ENCODE measurements around the gene TRIM44.
A peak's percentile ranks its signal among the peaks of the same experiment; 100 is the strongest.
"Not testable (repeated sequence)": the region's sequence is repeated elsewhere in the genome, so short reads cannot be mapped to it uniquely, and the experiment has no call there.

The TRIM44 gene

GRCh38 chr11:35771722-35772121 is 109.1 kb downstream of the TRIM44 start:
- TF ChIP-seq, protein P1, sequence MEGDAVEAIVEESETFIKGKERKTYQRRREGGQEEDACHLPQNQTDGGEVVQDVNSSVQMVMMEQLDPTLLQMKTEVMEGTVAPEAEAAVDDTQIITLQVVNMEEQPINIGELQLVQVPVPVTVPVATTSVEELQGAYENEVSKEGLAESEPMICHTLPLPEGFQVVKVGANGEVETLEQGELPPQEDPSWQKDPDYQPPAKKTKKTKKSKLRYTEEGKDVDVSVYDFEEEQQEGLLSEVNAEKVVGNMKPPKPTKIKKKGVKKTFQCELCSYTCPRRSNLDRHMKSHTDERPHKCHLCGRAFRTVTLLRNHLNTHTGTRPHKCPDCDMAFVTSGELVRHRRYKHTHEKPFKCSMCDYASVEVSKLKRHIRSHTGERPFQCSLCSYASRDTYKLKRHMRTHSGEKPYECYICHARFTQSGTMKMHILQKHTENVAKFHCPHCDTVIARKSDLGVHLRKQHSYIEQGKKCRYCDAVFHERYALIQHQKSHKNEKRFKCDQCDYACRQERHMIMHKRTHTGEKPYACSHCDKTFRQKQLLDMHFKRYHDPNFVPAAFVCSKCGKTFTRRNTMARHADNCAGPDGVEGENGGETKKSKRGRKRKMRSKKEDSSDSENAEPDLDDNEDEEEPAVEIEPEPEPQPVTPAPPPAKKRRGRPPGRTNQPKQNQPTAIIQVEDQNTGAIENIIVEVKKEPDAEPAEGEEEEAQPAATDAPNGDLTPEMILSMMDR (conservative IDR thresholded peaks at IDR 0.05; ENCODE audit: control insufficient read depth, insufficient read depth, low read depth, low read length): no peak
- no peak for DNase-seq (ENCODE audit: low read depth)
- H3K4me3 ChIP-seq (ENCODE audit: control insufficient read depth, low read depth, low read length): no peak overlapping the region

DNA sequence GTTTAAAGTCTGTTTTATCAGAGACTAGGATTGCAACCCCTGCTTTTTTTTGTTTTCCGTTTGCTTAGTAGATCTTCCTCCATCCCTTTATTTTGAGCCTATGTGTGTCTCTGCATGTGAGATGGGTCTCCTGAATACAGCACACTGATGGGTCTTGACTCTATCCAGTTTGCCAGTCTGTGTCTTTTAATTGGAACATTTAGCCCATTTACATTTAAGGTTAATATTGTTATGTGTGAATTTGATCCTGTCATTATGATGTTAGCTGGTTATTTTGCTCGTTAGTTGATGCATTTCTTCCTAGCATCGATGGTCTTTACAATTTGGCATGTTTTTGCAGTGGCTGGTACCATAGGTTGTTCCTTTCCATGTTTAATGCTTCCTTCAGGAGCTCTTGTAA is 114.7 kb downstream of the TRIM44 start:
- H3K4me3 ChIP-seq (ENCODE audit: control insufficient read depth, low read depth, low read length); DNase-seq (ENCODE audit: low read depth): not testable (repeated sequence)

DNA sequence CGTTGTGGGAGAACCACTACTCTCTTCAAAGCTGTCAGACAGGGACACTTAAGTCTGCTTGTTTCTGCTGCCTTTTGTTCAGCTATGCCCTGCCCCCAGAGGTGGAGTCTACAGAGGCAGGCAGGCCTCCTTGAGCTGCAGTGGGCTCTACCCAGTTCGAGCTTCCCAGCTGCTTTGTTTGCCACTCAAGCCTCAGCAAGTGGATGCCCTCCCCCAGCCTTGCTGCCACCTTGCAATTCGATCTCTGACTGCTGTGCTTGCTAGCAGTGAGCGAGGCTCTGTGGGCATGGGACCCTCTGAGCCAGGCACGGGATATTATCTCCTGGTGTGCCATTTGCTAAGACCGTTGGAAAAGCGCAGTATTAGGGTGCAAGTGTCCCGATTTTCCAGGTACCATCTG is 116.4 kb downstream of the TRIM44 start:
- not testable (repeated sequence) for DNase-seq (ENCODE audit: low read depth); H3K4me3 ChIP-seq (ENCODE audit: control insufficient read depth, low read depth, low read length)

DNA sequence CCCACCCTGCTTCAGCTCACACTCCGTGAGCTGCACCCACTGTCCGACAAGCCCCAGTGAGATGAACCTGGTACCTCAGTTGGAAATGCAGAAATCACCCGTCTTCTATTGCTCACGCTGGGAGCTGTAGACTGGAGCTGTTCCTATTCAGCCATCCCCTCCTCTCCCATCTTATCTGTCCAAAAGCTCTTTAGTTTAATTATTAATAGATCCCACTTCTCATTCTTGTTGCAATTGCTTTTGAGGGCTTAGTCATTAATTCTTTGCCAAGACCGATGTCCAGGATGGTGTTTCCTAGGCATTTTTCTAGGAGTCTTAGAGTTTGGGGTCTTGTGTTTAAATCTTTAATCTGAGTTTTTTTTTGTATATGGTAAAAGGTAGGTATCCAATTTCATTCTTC is 116.8 kb downstream of the TRIM44 start:
- DNase-seq (ENCODE audit: low read depth): no peak
- TF ChIP-seq, protein P1 (conservative IDR thresholded peaks at IDR 0.05; ENCODE audit: control insufficient read depth, insufficient read depth, low read depth, low read length): no peak
- no peak overlapping the region for H3K4me3 ChIP-seq (ENCODE audit: control insufficient read depth, low read depth, low read length)

GRCh38 chr11:35780951-35781860 is 118.6 kb downstream of the TRIM44 start:
- peak; percentile 57 for DNase-seq (ENCODE audit: low read depth)
- TF ChIP-seq, protein P1 (conservative IDR thresholded peaks at IDR 0.05; ENCODE audit: control insufficient read depth, insufficient read depth, low read depth, low read length): no peak
- no peak overlapping the region for H3K4me3 ChIP-seq (ENCODE audit: control insufficient read depth, low read depth, low read length)

GRCh38 chr11:35781861-35782470 is 119.4 kb downstream of the TRIM44 start:
- TF ChIP-seq, protein P1 (conservative IDR thresholded peaks at IDR 0.05; ENCODE audit: control insufficient read depth, insufficient read depth, low read depth, low read length): no peak
- H3K4me3 ChIP-seq (ENCODE audit: control insufficient read depth, low read depth, low read length): no peak overlapping the region
- no peak for DNase-seq (ENCODE audit: low read depth)

DNA sequence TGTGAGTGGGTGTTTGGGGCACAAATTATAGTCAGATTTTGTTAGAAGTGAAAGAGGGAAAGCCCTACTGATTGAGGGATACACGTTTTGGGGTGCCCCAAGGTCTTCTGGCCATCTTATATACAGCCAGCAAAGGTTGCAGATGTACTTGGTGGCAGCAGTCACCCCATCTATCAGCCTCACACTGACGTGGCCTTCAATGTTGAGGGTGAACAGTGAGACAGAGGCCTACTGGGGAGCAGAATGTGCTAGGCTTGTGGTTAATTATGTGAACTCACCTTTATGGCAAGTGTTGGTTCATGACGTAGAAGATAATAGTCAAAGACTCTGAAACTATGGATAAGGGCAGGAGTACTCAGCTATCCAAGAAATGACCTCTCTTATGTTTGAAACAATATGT is 121.2 kb downstream of the TRIM44 start:
- no peak for DNase-seq (ENCODE audit: low read depth)
- no peak overlapping the region for H3K4me3 ChIP-seq (ENCODE audit: control insufficient read depth, low read depth, low read length)
- TF ChIP-seq, protein P1 (conservative IDR thresholded peaks at IDR 0.05; ENCODE audit: control insufficient read depth, insufficient read depth, low read depth, low read length): no peak
